ENCODE results near the gene MGA.

GRCh38 chr15:41683955-41684354 lies 23.8 kb downstream of the MGA start:
- TF ChIP-seq POLR2A (IDR thresholded peaks at IDR 0.05) = no peak
- TF ChIP-seq EP300 (IDR thresholded peaks at IDR 0.05) = no peak
- TF ChIP-seq CTCF (IDR thresholded peaks at IDR 0.05) = no peak

Data from stomach (tissue), 4 donors.